GM12801 (cell line): Measurements from ENCODE around the gene KRTAP20-4.

Experiments
- TF ChIP-seq, protein P1 (sequence below): IDR thresholded peaks from one replicate; pipeline ENCODE4 v1.5.1; 2011; ENCODE audit warnings: control low read depth; ENCODE audit not compliant: insufficient read length; ENCODE audit errors: extremely low read depth

The KRTAP20-4 gene

DNA sequence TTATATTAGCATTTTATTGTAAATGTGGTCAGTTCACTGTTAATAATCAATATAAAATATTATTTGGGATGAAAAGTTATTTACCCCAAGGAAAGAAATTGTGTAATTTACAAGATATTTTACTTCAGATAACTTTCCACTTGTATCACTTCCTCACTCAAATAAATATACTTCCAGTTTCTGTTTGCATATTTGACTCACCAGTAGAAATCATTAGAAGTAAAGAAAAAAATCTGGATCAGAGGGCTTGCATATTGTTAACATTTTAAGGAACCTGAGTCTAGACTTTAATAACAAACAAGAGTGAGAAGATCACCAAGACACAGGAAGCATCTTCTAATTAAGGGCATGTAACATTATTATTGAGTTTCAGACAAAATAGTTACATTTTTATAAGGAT lies 347 bp upstream of the KRTAP20-4 start:
- TF ChIP-seq, protein P1, sequence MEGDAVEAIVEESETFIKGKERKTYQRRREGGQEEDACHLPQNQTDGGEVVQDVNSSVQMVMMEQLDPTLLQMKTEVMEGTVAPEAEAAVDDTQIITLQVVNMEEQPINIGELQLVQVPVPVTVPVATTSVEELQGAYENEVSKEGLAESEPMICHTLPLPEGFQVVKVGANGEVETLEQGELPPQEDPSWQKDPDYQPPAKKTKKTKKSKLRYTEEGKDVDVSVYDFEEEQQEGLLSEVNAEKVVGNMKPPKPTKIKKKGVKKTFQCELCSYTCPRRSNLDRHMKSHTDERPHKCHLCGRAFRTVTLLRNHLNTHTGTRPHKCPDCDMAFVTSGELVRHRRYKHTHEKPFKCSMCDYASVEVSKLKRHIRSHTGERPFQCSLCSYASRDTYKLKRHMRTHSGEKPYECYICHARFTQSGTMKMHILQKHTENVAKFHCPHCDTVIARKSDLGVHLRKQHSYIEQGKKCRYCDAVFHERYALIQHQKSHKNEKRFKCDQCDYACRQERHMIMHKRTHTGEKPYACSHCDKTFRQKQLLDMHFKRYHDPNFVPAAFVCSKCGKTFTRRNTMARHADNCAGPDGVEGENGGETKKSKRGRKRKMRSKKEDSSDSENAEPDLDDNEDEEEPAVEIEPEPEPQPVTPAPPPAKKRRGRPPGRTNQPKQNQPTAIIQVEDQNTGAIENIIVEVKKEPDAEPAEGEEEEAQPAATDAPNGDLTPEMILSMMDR = no peak

DNA sequence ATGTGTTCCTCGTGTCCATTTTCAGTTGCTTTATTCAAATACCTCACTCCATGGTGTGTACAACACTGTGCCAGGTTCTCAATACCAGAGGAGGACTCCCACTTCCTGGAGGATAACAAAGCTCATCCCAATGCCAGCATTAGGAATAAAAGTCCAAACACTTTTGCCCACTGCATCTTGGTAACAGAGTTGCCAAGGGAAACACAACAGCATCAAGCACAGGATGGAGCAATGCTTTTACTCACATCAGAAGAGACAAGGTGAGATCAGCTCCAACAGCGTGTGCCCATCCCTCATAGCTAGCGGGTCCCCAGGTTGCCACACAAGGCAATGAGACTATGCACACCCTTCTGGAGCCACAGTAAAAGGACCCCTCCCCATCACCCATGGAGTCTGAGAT lies 2.9 kb downstream of the KRTAP20-4 start:
- TF ChIP-seq, protein P1 = no peak

DNA sequence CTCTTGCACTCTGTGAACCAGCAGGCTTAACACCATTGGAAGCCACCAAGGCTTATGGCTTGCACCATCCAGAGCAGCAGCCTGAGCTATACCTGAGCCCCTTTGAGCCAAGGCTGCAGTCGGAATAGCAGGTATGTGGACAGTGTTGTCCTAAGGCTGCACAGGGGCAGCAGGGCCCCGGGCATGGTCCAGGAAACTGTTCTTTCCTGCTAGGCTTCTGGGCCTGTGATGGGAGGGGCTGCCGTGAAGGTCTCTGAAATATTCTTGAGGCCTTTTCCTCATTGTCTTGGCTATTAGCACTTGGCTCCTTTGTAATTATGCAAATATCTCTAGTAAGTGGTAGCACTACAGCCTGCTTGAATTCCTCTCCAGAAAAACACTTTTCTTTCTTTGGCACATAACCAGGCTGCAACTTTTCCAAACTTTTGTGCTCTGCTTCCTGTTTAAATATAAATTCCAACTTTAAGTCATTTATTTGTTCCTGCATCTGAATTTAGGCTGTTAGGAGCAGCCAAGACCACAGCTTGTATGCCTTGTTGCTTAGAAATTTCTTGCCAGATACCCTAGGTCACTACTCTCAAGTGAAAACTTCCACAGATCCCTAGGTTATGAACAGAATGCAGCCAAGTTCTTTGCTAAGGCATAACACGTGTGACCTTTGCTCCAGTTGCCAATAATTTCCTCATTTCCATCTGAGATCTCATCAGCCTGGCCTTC lies 5.2 kb downstream of the KRTAP20-4 start:
- TF ChIP-seq, protein P1 = no peak

DNA sequence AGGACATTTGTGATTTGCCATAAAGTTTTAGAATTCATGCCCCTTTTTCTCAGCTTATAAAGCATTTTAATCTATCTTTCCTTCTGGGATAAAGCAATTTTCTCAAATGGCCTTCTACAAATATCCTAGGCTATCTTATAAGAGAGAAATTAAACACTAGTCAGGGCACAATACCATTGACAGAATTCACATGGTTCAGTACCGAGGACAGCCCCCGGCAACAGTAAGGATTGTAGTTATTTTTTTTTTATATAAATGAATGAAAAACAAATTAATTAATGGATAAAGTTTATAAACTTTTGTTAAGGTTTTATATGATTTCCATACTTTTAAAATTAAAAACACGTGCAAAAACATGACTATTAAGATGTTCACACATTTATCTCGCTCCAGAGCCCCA lies 7.7 kb downstream of the KRTAP20-4 start:
- TF ChIP-seq, protein P1 = no peak

DNA sequence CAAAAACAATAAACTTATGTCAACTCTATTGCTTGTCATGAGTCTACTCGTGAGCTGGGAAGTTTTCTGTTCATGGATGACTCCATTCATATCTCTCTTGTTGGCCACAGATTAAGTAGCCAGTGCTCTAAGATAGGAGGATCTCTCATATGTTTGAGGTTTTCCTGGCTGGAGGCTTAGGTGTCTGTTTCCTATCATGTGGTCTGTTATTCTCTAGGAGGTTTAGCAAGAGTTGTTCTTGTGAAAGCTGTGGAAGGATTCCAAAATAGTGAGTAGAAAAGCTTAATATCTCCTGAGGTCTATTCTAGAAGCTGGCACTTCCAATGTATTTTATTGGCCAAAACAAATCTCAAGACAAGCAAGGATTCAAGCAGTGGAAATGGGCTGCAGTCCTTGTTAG lies 8.8 kb downstream of the KRTAP20-4 start:
- TF ChIP-seq, protein P1 = no peak

DNA sequence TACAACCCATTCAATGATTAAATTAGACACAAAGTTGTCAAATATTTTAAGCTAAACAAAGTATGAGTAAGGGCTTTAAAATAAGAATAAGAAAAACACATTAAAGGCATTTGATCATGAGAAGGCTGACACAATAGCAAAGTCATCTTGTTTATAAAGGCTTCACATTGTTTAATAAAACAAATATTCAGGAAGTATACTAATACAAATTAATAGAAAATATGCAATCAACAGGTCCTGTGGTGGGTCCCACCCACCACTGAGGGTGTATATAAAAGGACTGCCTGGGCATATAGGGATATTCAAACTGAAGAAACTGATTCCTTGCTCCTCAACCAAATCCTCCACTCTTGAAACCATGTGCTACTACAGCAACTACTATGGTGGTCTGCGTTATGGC lies 14.5 kb downstream of the KRTAP20-4 start, which contains the start of gene KRTAP20-2:
Gene KRTAP20-2 (plus strand): TSS at position 301 of the 400 bp plus-strand sequence. CDS start 58 bp downstream, at position 359.
- TF ChIP-seq, protein P1 = no peak

DNA sequence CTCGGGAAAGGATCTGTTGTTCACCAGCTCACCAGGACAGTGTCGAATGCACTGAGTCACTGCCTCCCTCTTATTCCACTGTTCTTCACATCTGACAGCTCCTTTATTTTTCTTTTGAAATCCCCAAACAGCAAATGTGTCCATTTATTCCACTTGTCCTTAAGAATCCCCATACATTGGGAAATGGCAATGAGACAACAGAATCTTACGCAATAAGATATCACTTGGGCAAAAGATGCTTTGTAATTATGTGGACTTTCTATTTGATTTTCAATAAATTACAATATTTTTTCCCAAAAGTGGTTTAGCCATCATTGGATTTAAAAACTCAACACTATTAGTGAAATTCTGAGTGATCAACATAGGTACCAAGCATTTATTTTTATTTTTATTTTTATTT lies 18.3 kb downstream of the KRTAP20-4 start:
- TF ChIP-seq, protein P1 = no peak
